ENCODE data around the gene KCND1. TPM values are rescaled to one million over a fixed set of nuclear protein-coding genes. Genes with fewer than 3 reads are reported as not detected.
A peak's percentile ranks its signal among the peaks of the same experiment; 100 is the strongest.

The KCND1 gene
- total and polyA plus RNA-seq, 10 of the 15 experiments (the other 5 are each of a cell fraction or from before 2014, with no cell fraction given), result 0.02 to 1.0 (median 0.39) TPM

GRCh38 chrX:48972220-48973164 lies 848 bp upstream of the KCND1 start:
- FAIRE-seq, result peak; percentile 56
- H3K27ac ChIP-seq (ENCODE audit: control insufficient read depth, insufficient read depth), result no peak overlapping the region
- ChIA-PET RAD21 (ENCODE audit: unreplicated experiment) (interaction anchor here (1.0 to 1.4 kb wide), 2 partner anchors 30 to 74 kb away, joined by 3 to 4 read pairs; partner anchors contain the start of genes GRIPAP1, PQBP1 and TIMM17B), SMC1A (ENCODE audit: uncharacterized antibody, unreplicated experiment) (interaction anchor here (2.3 kb wide), 1 partner anchor 71 kb away, joined by 8 read pairs; no protein-coding TSS in a partner anchor), POLR2A (interaction anchor here (0.6 to 1.0 kb wide), 2 partner anchors 15 to 1467 kb away, joined by 3 read pairs; partner anchors contain the start of gene OTUD5), CTCF (interaction anchor here (0.5 to 2.4 kb wide), 8 partner anchors 9 to 516 kb away, joined by 3 to 16 read pairs (median 4); partner anchors contain the start of gene TFE3)
- H2AFZ ChIP-seq (ENCODE audit: control insufficient read depth, low read depth, low read length), result no peak overlapping the region
- ATAC-seq, result peak; percentile 89
- H3K36me3 ChIP-seq (ENCODE audit: control insufficient read depth in 2 of 2, insufficient read depth in 2 of 2, low read length in 1 of 2), result no peaks in the 10 kb centered on the region; a peak in 2 of 4 replicates
- H3K79me2 ChIP-seq (ENCODE audit: control insufficient read depth, insufficient read depth, low read length), result no peaks in the 10 kb centered on the region
- no peaks in the 10 kb centered on the region for H3K27me3 ChIP-seq (replicated peaks in 1 of 2; ENCODE audit: control insufficient read depth in 2 of 2, insufficient read depth in 2 of 2, low read length in 1 of 2)
- H3K4me2 ChIP-seq (ENCODE audit: control insufficient read depth, insufficient read depth), result peak overlapping the region; percentile 25; the same call in 1 of the 2 replicates
- H3K4me3 ChIP-seq, result no peak overlapping the region
- intact Hi-C loops (cut with micrococcal nuclease; ENCODE audit: unreplicated experiment), result loop anchor here (1.0 kb wide), 1 partner anchor 71 kb away; the partner anchor contains the start of gene TFE3
- TF ChIP-seq CREM (IDR thresholded peaks at IDR 0.05; ENCODE audit: low read depth) (no peak), CTCF (IDR thresholded peaks at IDR 0.05 in 2 of 3, conservative IDR thresholded peaks at IDR 0.05 in 1 of 3; ENCODE audit: control insufficient read depth in 2 of 3, extremely low read depth in 1 of 3, insufficient read depth in 1 of 3, low read depth in 3 of 3, low read length in 3 of 3) (peak; percentile 46 to 57 (median 56)), IKZF2 (IDR thresholded peaks at IDR 0.05) (no peak), SMC3 (IDR thresholded peaks at IDR 0.05; ENCODE audit: borderline replicate concordance, low read length) (peak; percentile 28; the same call in 1 of the 2 replicates), RAD21 (IDR thresholded peaks at IDR 0.05; ENCODE audit: insufficient read depth, low read depth, low read length) (peak; percentile 39; the same call in 1 of the 2 replicates), SPI1 (IDR thresholded peaks at IDR 0.05; ENCODE audit: borderline replicate concordance, insufficient read depth, low read depth, low read length) (peak; percentile 6; the same call in 1 of the 2 replicates)
- H4K20me1 ChIP-seq (ENCODE audit: control insufficient read depth, insufficient read depth), result no peaks in the 10 kb centered on the region
- no TSS peak for BruUV-seq (replicated peaks)
- H3K4me1 ChIP-seq (ENCODE audit: control insufficient read depth, insufficient read depth, low read length), result peaks cover 5% of the 10 kb centered on the region
- no peak overlapping the region for H3K9ac ChIP-seq (ENCODE audit: control insufficient read depth, insufficient read depth, low read length)
- 44% methylated on average over 13 of the region's 13 CpGs for WGBS (ENCODE audit: insufficient coverage, insufficient replicate concordance, low lambda C conversion rate, missing lambda C conversion rate)
- in situ Hi-C loops (cut with MboI), result no loop called here
- DNase-seq (ENCODE audit: low read depth, low spot score), result no peak
- no peaks in the 10 kb centered on the region; the same call in 2 of the 3 replicates for H3K9me3 ChIP-seq (replicated peaks; ENCODE audit: control insufficient read depth, insufficient read depth, low read length)

All from GM12878 (cell line).